GM21367 (cell line): ENCODE measurements around the gene MED13L.

Experiments
- ATAC-seq: cut with Tn5 transposase; IDR thresholded peaks from one replicate; pipeline ENCODE4 v1.9.1; 2021; ENCODE audit not compliant: unreplicated experiment

MED13L gene

GRCh38 chr12:116278667-116279066, 1.2 kb upstream of the MED13L start:
- ATAC-seq = no peak

DNA sequence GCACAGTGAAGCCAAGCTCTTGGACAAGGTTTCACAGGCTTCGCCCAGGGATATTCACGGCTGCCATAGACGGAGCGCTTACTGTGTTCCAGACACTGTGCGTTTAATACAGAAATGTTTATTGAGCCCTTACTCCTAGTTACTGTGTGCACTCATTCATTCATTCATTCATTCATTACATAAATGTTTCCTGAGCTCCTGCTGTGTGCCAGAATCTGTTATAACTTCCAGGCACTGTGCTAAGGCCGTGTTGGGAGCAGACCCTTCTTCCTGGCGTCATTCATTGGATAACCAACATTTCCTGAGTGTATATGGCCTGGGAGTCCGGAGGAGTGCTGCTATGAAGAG, 760 bp upstream of the MED13L start:
- ATAC-seq = no peak

DNA sequence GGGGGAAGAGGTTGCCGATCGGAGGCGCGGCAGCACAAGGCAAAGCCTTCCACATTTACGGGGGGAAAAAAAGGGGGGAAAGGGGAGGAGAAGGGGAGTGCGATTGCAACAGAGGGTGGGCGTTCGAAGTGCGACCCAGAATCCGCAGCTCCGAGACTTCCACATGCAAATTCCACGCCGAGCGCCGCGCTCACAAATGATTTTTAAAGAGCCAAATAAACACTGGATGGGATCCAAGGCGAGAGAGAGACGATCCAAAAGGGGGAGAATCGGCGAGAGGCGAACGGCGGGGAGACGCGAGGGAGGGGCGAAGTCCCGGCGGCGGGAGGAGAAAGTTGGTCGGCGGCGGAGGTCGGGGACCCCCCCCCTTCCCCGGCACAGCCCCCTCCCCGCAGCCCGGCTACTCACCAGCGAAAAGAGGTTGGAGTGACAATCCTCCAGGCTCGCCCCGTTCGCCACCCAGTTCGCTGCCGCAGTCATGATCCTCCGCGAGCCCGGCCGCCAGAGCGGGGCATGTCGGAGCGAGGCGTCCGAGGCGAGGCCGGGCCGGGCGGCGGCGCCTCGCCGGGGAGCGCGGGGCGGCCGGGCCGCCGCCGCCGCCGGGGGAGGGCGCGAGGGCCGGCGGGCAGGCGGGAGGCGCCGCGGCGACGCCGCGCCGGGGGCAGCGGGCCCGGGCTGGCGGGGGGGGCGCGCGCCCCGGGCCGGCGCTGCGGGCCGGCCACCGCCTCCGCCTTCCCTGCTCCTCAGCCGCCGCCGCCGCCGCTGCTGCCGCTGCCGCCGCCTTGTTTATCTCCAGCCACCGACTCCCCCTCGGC, 634 bp downstream of the MED13L start:
- peak; percentile 41 for ATAC-seq

- no peak for ATAC-seq
Observed at GRCh38 chr12:116274551-116275375, 2.7 kb downstream of the MED13L start.

DNA sequence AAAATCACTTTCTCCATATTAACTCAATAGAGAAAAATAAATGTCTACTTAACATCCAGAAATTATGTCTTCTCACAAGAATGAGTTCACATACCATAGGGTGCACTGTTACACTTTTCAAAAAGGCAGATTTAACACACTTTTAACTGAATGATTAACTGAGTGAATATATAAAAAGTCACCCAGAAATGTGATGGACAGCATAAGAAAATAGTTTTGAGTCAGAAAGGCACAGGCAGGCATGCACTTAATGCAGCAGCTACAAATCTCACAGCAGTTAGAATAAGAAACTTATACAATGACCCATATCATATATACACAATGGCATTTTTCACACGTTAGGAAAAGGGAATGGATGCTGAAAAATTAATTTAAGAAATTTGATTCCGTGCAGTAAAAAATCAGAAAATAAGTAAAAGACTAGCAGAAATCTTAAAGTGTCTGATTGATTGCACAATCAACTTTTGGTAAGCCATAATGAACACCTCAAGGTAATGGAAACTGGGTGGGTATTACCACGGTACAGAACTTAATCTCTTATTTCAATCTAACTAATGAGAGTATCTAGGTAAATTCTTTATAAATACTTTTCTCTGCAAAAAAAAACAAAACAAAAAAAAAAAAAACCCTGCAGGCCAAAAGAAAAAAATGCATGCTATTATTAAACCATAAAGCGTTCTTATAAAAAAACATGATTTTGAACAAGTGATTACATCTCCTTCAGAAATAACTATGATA, 3.5 kb downstream of the MED13L start:
- no peak for ATAC-seq

DNA sequence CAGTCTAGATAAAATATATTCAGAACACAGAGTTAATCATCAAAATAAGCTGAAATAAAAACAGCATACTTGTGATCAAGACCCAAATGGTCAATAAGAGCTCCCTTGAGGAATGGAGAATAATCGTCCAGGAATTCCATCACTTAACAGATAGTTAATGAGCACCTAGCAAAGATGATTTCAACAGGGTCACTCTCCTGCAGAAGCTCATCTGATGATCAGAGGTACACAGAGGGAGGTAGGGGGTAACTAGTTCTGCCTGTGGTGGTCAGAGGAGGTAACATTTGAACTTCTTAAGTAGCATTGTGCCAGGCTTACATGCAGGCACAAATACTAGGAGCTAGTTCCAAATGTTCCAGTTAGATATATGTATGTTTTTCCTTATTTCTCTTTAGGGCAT, 9.5 kb downstream of the MED13L start:
- no peak for ATAC-seq

GRCh38 chr12:116266631-116267349, 10.7 kb downstream of the MED13L start:
- ATAC-seq = no peak

- no peak for ATAC-seq
Observed at GRCh38 chr12:116266168-116266601, 11.3 kb downstream of the MED13L start.

DNA sequence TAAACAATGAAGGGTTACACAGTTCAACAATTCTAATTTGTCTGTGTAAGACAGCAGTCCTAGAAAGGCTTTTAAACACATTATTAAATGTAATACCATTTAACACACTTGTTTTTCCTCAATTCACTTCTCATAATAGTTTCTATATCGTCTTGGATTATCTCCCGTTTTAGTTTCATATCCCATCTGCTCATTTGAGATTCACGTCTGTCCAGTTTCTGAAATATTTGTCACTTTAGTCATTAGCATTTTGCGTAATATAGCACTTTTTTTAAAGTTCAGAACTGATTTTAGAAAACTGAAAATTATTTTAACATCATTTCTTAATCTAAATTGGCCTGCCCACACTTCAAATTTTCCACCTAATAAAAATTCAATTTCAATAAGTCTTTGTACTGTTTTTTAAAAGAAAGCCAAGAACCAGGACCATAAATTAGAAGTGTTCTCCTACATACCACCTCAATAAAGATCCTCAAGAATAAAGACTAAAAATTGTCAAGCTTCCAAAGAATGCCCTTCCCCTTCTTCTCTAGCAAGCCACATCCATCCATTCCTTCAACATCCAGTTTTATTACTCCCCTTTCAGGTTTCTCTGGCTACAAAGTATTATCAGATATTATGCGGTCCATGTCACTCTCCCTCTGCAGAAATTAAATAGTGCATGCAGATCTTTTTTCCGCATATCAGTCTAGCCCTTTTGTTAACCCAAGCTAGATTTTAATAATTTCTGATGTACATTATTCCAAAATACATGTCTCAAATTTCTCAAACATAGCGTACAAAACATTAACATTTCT, 11.9 kb downstream of the MED13L start:
- no peak for ATAC-seq

DNA sequence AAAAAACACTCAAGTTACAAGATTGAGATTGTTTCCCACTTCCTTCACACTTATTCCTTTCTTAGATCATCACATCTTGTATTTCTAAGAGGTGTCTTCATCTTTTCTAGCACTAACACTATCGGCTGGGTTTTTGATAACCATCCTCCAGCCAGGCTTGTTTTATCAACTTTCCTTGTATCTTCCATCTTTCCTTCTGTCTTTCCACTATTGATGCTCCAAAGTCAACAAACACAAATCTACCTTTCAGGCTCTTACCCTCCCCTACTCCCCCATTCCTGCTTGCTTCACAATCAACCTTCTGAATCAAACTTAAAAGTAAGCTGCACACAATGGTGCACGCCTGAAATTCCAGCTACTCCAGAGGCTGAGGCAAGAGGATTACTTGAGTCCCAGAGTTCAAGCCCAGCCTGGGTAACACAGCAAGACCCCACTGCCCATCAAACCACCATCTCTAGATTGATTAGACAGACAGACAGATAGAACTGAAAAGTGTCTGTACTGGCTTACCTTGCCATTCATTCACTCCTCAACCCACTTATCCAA, 12.9 kb downstream of the MED13L start:
- ATAC-seq = no peak

DNA sequence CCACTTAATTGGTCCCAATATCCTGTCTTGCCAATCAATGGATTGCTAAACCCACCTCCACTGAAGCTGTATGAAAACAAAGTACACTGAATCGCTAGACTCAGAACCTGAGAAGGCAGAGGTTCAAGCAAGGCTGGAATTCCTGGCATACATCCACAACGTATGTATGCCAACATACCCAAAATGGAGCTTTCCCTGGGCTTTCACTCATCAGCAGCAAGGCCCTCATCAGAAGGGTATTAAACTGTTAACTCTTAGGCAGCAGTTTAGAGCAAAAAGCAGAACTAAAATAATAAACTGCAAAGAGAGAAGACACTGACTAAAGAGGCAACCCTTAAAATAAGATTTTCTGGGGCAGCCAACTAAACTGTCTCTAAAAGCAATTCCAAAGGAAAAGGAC, 13.6 kb downstream of the MED13L start:
- ATAC-seq = no peak

- ATAC-seq = no peak
Observed at GRCh38 chr12:116263431-116263830, 14.1 kb downstream of the MED13L start.

DNA sequence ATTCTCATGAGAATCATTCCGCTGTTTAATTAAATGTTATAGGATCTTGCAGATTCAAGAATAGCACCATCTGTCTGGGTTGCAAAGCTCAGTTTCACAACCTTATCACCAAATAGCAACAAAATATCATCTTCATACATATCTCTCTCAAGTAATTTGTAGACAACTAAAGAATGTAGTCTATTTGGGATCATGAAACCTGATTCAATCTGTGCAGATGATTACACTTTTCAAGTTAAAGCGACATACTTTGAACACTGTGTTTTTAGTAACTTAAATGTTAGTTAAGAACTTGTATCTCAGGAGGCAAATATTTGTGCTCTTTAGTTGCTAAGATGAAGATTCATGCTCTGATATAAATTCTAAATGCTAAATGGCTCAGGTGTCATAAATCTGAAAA, 14.8 kb downstream of the MED13L start:
- no peak for ATAC-seq

- ATAC-seq = no peak
Observed at GRCh38 chr12:116261525-116262100, 15.9 kb downstream of the MED13L start.

GRCh38 chr12:116259800-116260577, 17.5 kb downstream of the MED13L start:
- ATAC-seq = no peak

DNA sequence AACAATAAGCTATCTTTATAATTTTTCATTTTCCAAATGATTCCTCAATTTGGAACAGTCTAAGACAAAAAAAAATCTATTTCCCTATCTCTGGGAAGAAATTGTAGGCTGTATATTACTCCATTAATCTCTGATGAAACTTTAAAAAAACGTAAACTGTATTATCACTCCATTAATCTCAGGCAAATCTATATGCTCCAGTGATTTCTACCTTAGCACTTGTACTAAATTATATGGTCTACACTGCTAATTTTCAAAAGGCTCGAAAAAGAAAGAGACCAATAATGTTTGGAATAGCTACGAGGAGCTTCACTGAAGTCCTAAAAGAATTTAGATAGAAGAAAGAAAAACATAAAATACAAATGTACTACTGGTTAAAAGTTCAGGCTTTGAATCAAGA, 19.7 kb downstream of the MED13L start:
- ATAC-seq = no peak

DNA sequence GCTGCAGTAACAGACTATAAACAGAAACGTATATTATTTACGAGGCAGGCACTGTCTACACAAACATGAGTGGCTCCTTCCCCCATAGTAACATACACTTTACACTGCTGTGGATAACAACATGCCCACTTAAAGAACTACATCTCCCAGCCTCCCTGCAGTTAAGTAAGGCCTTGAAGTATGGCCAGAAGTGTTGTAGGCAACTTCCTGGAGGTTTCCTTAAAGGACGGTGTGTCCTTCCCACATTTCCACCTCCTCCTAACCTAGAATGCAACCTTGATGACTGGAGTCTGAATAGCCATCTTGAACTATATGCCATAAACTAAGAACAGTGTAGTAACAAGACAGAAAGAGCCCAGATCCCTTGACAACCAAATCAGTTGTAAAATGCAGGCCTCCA, 20.3 kb downstream of the MED13L start:
- ATAC-seq = no peak

- no peak for ATAC-seq
Observed at GRCh38 chr12:116249938-116250337, 27.6 kb downstream of the MED13L start.

DNA sequence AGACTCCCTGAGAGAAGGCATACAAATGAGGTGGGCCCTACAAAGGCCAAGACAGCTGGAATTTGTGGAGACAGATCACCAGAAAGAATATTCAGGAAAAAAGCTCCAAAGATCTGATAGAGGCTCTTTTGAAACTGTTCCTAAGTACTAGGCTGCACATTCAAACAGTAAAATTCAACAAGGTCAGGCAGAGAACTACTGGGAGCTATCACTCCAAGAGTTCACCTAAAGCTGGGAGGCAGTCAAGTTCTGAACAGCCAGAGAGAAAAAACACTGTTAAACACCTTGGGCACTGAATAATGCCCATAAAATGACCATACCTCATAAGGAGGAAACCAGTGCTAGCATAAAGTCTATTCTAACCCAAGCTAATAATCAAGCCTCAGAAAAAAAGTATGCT, 28.6 kb downstream of the MED13L start:
- ATAC-seq = no peak
